G401.6 (cell line): Measurements from ENCODE around the gene STXBP5L.
"Not testable (repeated sequence)": the region's sequence is repeated elsewhere in the genome, so short reads cannot be mapped to it uniquely, and the experiment has no call there.

ENCODE experiments used
- FAIRE-seq: peaks from 2 replicates; lab custom pipeline; 2012; peaks lifted over from hg19 to GRCh38; lab: Jason Lieb, UNC

The STXBP5L gene

DNA sequence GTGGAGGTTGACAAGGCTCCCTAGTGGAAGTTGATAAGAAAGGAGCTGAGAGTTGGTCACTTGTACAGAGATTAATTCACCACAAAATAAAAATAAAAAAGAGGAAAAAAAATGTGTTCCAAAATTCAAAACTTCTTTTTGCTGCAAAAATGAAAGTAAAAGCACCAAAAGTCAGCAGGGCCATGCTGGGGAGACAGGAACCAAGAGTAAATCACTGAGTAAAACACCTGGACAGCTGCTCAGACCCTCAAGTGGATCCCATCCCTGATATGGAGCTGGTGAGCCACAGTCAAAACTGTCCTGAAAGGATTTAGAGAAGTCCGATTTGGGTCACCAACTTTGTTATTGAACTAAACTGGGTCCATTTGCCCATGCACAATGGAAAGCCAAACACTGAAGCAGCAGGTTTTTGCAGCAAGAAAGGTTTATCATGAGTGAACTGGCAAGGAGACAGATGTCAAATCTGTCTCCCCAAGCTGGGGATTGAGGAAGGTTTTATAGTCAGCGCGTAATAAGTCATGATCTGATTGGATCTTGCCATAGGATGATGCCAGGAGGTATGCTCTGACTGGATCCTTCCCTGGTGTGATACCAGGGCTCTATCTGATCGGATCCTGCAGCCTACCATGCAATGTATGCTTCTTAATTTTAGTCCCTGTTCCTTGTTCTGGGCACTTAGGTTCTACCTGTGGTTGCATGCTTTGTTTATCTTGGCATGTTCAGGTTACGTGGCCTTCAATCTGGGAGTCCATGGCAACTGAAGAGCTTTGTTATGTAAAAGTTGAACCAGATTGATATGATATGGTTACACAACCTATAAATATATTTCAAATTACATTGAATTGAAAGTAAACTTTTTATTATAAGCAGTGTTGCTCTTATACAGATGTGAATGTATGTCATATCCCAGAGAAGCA is 324.6 kb downstream of the STXBP5L start:
- FAIRE-seq = no peak

GRCh38 chr3:121243208-121243607 is 335.2 kb downstream of the STXBP5L start:
- FAIRE-seq = no peak

- FAIRE-seq = no peak
Observed at GRCh38 chr3:121252676-121253075, 344.7 kb downstream of the STXBP5L start.

GRCh38 chr3:121269389-121269788 is 361.4 kb downstream of the STXBP5L start:
- FAIRE-seq = no peak

GRCh38 chr3:121274411-121274810 is 366.4 kb downstream of the STXBP5L start:
- no peak for FAIRE-seq

- no peak for FAIRE-seq
Observed at GRCh38 chr3:121295452-121295851, 387.4 kb downstream of the STXBP5L start.

GRCh38 chr3:121295979-121296378 is 388.0 kb downstream of the STXBP5L start:
- no peak for FAIRE-seq

GRCh38 chr3:121324320-121324719 is 416.3 kb downstream of the STXBP5L start:
- FAIRE-seq = no peak

DNA sequence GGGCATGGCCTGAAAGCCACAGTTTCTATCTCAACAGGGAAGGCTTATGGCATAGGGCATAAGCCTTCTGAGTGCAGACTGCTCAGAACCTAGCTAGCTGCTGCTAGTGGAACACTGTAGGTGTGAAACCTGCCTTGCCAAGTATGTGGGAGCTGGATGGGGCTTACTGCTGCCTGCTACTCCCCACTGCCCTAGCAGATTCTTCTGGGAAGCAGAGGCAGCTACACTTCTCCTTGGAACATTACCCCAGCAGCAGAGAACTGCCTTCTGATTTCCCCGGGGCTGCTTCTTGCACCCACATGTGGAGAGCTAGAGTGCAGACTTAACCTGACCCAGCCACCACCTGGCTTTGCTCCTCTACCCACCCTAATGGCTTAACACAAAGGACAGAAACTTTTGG is 422.1 kb downstream of the STXBP5L start:
- no peak for FAIRE-seq

- no peak for FAIRE-seq
Observed at GRCh38 chr3:121330634-121331033, 422.6 kb downstream of the STXBP5L start.

DNA sequence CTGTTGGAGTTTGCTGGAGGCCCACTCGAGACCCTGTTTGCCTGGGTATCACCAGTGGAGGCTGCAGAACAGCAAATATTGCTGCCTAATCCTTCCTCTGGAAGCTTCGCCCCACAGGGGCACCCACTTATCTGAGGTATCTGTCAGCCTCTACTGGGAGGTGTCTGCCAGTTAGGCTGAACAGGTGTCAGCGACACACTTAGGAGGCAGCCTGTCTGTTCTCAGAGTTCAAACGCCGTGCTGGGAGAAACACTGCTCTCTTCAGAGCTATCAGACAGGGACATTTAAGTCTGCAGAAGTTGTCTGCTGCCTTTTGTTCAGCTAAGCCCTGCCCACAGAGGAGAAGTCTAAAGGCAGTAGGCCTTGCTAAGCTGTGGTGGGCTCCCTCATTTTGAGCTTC is 448.0 kb downstream of the STXBP5L start:
- not testable (repeated sequence) for FAIRE-seq

- no peak for FAIRE-seq
Observed at GRCh38 chr3:121362035-121362734, 454.2 kb downstream of the STXBP5L start.

DNA sequence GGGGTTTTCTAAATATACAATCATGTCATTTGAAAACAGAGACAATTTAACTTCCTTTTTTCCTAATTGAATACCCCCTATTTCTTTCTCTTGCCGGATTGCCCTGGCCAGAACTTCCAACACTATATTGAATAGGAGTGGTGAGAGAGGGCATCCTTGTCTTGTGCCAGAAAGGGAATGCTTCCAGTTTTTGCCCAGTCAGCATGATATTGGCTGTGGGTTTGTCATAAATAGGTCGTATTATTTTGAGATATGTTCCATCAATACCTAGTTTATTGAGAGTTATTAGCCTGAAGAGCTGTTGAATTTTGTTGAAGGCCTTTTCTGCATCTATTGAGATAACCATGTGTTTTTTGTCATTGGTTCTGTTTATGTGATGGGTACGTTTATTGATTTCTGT is 480.3 kb downstream of the STXBP5L start:
- FAIRE-seq = not testable (repeated sequence)

- not testable (repeated sequence) for FAIRE-seq
Observed at GRCh38 chr3:121395967-121396366, 488.0 kb downstream of the STXBP5L start.

DNA sequence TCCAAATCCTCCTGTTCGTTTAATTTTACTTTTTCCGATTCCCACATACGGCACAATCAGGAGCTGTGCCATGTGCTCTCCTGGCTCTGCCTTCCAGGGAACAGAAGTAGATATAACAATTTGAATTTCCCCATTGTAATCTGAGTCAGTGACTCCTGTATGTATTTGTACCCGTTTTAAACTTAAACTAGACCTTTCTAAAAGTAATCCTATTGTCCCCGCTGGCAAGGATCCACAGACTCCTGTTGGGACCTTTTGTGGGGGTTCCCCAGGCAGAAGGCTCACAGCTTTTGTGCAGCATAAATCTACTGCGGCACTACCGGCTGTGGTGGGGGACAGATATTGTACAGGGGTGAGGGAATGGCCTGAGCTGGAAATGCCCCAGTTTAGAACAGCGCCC is 490.0 kb downstream of the STXBP5L start:
- FAIRE-seq = not testable (repeated sequence)

DNA sequence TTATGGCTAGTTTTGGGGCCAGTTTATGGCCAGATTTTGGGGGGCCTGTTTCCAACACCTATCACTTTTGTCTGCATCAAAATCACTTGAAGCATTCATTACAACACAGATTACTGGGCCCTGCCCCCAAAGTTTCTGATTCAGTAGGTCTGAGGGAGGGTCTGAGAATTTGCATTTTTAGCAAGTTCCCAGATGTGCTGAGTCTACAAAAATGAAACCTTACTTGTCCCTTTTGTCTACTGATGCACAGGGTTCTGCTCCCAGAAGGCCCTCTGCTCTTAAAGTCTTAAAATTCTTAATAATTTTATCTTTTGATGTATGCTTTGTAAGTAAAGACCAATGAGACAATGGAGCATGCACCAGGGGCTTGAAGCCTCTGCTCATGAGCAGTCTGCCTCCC is 491.8 kb downstream of the STXBP5L start:
- FAIRE-seq = no peak

GRCh38 chr3:121405631-121406030 is 497.6 kb downstream of the STXBP5L start:
- FAIRE-seq = no peak

GRCh38 chr3:121411523-121411922 is 503.5 kb downstream of the STXBP5L start:
- FAIRE-seq = no peak

DNA sequence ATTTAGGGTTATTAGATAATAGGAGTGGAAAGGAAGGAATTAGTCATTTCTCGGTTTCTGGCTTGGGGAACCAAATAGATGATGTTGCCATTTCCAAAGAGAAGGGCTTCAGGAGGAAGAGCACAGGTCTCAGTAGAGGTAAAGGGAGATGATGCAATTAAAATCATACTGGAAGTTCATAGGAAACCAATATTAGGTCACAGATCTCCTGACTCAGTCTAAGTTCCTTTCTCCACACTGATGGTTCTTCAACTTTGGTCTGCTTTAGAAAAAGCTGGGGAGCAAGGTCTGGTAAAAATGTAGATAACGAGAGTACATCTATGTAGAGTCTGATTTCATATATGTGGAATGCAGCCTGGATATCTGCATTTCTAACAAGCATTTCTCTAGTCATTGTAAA is 506.9 kb downstream of the STXBP5L start:
- FAIRE-seq = no peak

DNA sequence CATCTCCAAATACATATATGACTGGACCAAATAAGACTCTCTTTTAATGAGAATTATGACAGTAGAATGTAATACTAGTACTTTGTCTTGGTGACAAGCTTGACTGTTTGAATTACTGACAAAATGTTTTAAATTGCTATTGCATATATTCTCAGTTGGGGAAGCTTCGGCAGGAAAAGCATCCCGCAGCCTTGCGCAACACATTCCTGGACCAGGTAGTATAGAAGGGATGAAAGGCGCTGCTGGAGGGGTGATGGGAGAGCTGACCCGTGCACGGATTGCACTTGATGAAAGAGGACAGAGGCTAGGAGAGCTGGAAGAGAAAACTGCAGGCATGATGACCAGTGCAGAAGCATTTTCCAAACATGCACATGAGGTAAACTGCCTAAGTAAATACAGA is 510.2 kb downstream of the STXBP5L start:
- no peak for FAIRE-seq

GRCh38 chr3:121424549-121424948 is 516.5 kb downstream of the STXBP5L start:
- no peak for FAIRE-seq

GRCh38 chr3:121430664-121431215 is 522.7 kb downstream of the STXBP5L start:
- FAIRE-seq = no peak
